ENCODE results near the gene PTGR1. TPM values are rescaled to one million over a fixed set of nuclear protein-coding genes. Genes with fewer than 3 reads are reported as not detected.

Gene PTGR1
- total and polyA plus RNA-seq, 11 donors: 12.7 to 51.9 (median 37.4) TPM

- no peak for TF ChIP-seq POLR2A (IDR thresholded peaks at IDR 0.05)
- no peak for TF ChIP-seq CTCF (IDR thresholded peaks at IDR 0.05)
- H3K36me3 ChIP-seq: peaks cover 0 to 91% (median 5%) of the 10 kb centered on the region in 9 donors
- 93 to 97% (median 96%) methylated on average over 2 of the region's 2 CpGs for WGBS, 4 donors
- DNase-seq (no peak), ATAC-seq (no peak)
- H3K4me3 ChIP-seq: no peak overlapping the region
- H3K27me3 ChIP-seq: no peaks in the 10 kb centered on the region
- peaks cover 3 to 100% (median 87%) of the 10 kb centered on the region in 12 donors for H3K9me3 ChIP-seq
- no peaks in the 10 kb centered on the region for H3K4me1 ChIP-seq
- intact Hi-C loops (cut with DNase I): no loop called here
- H3K27ac ChIP-seq: no peak overlapping the region
Observed at GRCh38 chr9:111548623-111549022, 50.8 kb downstream of the PTGR1 start.

GRCh38 chr9:111542497-111543254, 56.8 kb downstream of the PTGR1 start:
- Histone ChIP-seq H3K4me1 (no peaks in the 10 kb centered on the region), H3K27ac (no peak overlapping the region), H3K36me3 (peaks cover 0 to 95% (median 34%) of the 10 kb centered on the region in 9 donors), H3K9me3 (peaks cover 4 to 100% (median 96%) of the 10 kb centered on the region in 12 donors), H3K27me3 (no peaks in the 10 kb centered on the region), H3K4me3 (no peak overlapping the region)
- DNase-seq (no peak), ATAC-seq (no peak)
- TF ChIP-seq POLR2A (IDR thresholded peaks at IDR 0.05): no peak
- intact Hi-C loops (cut with DNase I): no loop called here
- WGBS, 4 donors: 94 to 96% (median 95%) methylated on average over 11 of the region's 11 CpGs

- Histone ChIP-seq H3K9me3 (peaks cover 0 to 60% (median 35%) of the 10 kb centered on the region in 12 donors), H3K4me3 (no peak overlapping the region)
Observed at GRCh38 chr9:111533099-111533790, 66.2 kb downstream of the PTGR1 start.

GRCh38 chr9:111531716-111532115, 67.7 kb downstream of the PTGR1 start:
- no peak for TF ChIP-seq POLR2A (IDR thresholded peaks at IDR 0.05)
- no peak for TF ChIP-seq CTCF (IDR thresholded peaks at IDR 0.05)
- ATAC-seq (no peak), DNase-seq (no peak)
- WGBS, 4 donors: 87 to 100% (median 97%) methylated on average over 4 of the region's 4 CpGs
- intact Hi-C loops (cut with DNase I): no loop called here
- Histone ChIP-seq H3K9me3 (peaks cover 0 to 45% (median 20%) of the 10 kb centered on the region in 12 donors), H3K4me1 (peaks cover 0 to 4% (median 0%) of the 10 kb centered on the region in 12 donors), H3K36me3 (peaks cover 7 to 93% (median 40%) of the 10 kb centered on the region in 9 donors), H3K27ac (no peak overlapping the region), H3K27me3 (no peaks in the 10 kb centered on the region), H3K4me3 (no peak overlapping the region)

More at GRCh38 chr9:111533099-111533790, 66.2 kb downstream of the PTGR1 start:
- TF ChIP-seq CTCF (IDR thresholded peaks at IDR 0.05) (no peak), POLR2A (IDR thresholded peaks at IDR 0.05) (no peak)
- ATAC-seq: no peak
- H3K27me3 ChIP-seq: no peaks in the 10 kb centered on the region
- peaks cover 9 to 96% (median 50%) of the 10 kb centered on the region in 9 donors for H3K36me3 ChIP-seq
- DNase-seq: no peak
- no peaks in the 10 kb centered on the region for H3K4me1 ChIP-seq
- intact Hi-C loops (cut with DNase I): no loop called here
- no peak overlapping the region for H3K27ac ChIP-seq
- WGBS, 4 donors: 94 to 95% (median 95%) methylated on average over 5 of the region's 5 CpGs
